ENCODE measurements around the gene PLAU. TPM values are rescaled to one million over a fixed set of nuclear protein-coding genes. Genes with fewer than 3 reads are reported as not detected.

PLAU gene
- total and polyA plus RNA-seq, 2 experiments from 2014 or later = 5.2 to 11.1 TPM

DNA sequence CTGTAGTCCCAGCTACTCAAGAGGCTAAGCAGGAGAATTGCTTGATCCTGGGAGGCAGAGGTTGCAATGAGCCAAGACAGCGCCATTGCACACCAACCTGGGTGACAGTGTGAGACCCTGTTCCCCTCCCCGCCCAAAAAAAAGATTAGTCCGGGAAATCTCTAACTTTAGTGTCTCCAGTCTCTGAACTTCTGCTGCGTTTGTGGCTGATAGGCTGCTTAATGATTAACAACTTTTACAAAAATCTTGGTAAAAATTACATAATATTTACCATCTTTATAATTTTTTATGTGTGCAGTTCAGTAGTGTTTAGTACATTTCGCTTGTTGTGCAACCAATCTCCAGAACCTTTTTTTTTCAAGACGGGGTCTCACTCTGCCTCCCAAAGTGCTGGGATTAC is 9.7 kb upstream of the PLAU start:
- no peaks in the 10 kb centered on the region for H3K79me2 ChIP-seq
- no peaks in the 10 kb centered on the region for H3K36me3 ChIP-seq (replicated peaks; ENCODE audit: insufficient read depth, low read depth)
- H3K4me3 ChIP-seq = no peak overlapping the region
- H2AFZ ChIP-seq = no peak overlapping the region
- H3K9me2 ChIP-seq (replicated peaks; ENCODE audit: insufficient read depth) = no peaks in the 10 kb centered on the region
- 61% methylated on average over 6 of the region's 6 CpGs for WGBS (ENCODE audit: low lambda C conversion rate, missing lambda C conversion rate)
- TF ChIP-seq EZH2 (IDR thresholded peaks at IDR 0.05; ENCODE audit: borderline replicate concordance) (no peak), EZH2phosphoT487 (IDR thresholded peaks at IDR 0.05; ENCODE audit: low read depth, severe bottlenecking, unreplicated experiment) (no peak)
- TF ChIP-seq, protein P1, sequence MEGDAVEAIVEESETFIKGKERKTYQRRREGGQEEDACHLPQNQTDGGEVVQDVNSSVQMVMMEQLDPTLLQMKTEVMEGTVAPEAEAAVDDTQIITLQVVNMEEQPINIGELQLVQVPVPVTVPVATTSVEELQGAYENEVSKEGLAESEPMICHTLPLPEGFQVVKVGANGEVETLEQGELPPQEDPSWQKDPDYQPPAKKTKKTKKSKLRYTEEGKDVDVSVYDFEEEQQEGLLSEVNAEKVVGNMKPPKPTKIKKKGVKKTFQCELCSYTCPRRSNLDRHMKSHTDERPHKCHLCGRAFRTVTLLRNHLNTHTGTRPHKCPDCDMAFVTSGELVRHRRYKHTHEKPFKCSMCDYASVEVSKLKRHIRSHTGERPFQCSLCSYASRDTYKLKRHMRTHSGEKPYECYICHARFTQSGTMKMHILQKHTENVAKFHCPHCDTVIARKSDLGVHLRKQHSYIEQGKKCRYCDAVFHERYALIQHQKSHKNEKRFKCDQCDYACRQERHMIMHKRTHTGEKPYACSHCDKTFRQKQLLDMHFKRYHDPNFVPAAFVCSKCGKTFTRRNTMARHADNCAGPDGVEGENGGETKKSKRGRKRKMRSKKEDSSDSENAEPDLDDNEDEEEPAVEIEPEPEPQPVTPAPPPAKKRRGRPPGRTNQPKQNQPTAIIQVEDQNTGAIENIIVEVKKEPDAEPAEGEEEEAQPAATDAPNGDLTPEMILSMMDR (IDR thresholded peaks at IDR 0.05; ENCODE audit: poor library complexity) = no peak
- no peaks in the 10 kb centered on the region for H4K20me1 ChIP-seq (ENCODE audit: insufficient read depth, poor library complexity, severe bottlenecking)
- DNase-seq (ENCODE audit: low spot score) = no peak
- no peak overlapping the region for H3K27ac ChIP-seq
- no peaks in the 10 kb centered on the region for H3K27me3 ChIP-seq
- peaks cover 8% of the 10 kb centered on the region for H3K4me1 ChIP-seq (ENCODE audit: insufficient read depth)
- H3K9me3 ChIP-seq (ENCODE audit: low read depth) = no peaks in the 10 kb centered on the region
- H3K4me2 ChIP-seq = peak overlapping the region; percentile 0

DNA sequence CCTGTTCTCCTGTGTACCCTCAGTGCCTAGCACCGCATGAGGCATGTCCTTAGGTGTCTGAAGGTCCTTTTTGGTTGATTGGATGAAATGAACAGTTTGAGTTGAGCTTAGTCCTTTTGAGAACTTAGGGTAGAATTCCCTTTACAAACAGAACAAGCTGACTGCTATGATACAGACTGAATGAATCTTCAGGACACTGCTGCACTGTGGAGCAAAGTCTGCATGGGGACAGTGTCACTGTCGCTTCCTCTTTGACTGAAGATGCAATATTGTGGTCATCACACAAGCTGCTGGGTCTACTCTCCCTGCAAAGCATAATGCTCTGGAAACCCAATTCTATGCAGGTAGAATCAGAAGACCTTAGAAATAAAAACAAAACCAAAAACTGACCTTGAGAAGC is 8.6 kb upstream of the PLAU start:
- H3K9me2 ChIP-seq (replicated peaks; ENCODE audit: insufficient read depth) = no peaks in the 10 kb centered on the region
- no peak overlapping the region for H3K4me2 ChIP-seq
- H3K27ac ChIP-seq = no peak overlapping the region
- no peaks in the 10 kb centered on the region for H3K79me2 ChIP-seq
- no peak overlapping the region for H3K4me3 ChIP-seq
- no peak overlapping the region for H2AFZ ChIP-seq
- peaks cover 17% of the 10 kb centered on the region for H3K4me1 ChIP-seq (ENCODE audit: insufficient read depth)
- no peaks in the 10 kb centered on the region for H3K9me3 ChIP-seq (ENCODE audit: low read depth)
- no peaks in the 10 kb centered on the region for H3K27me3 ChIP-seq
- DNase-seq (ENCODE audit: low spot score) = no peak
- TF ChIP-seq EZH2 (IDR thresholded peaks at IDR 0.05; ENCODE audit: borderline replicate concordance) (no peak), EZH2phosphoT487 (IDR thresholded peaks at IDR 0.05; ENCODE audit: low read depth, severe bottlenecking, unreplicated experiment) (no peak)
- TF ChIP-seq, protein P1 (IDR thresholded peaks at IDR 0.05; ENCODE audit: poor library complexity) = no peak
- no peaks in the 10 kb centered on the region for H4K20me1 ChIP-seq (ENCODE audit: insufficient read depth, poor library complexity, severe bottlenecking)
- no peaks in the 10 kb centered on the region for H3K36me3 ChIP-seq (replicated peaks; ENCODE audit: insufficient read depth, low read depth)
- WGBS (ENCODE audit: low lambda C conversion rate, missing lambda C conversion rate) = 97% methylated on average over 2 of the region's 2 CpGs

DNA sequence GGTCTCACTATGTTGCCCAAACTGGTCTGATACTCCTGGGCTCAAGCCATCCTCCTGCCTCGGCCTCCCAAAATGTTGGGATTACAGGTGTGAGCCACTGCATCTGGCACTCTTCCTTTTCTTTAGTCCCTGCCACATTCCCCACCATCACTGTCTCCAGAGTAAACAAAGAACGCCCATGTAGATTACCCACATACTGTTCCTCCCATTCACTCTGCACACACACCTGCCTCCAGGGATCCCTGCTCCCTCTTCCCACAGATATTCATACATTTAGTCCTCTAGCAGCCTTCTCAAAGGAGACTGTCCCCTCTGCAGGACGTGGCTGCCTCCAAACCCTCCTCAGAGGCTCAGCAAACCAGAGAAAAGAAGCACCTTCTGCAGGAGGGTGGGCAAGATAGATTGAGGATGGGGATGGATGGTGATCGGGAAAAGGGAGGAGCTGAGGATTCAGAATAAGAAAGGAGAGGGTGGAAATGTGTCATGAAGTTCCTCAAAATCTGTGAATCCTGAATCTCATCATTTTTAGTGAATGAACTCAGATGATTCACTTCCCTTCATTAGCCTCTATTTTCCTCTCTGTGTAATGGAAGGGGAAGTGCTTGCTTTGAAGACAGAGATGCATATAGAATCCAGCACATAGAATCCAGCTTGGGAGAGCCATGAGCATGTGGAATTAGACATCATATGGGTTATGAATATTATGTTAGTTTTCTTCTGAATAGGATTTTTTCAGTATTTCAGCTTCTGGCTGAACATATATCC is 5.5 kb upstream of the PLAU start:
- H3K27me3 ChIP-seq = no peaks in the 10 kb centered on the region
- no peak overlapping the region for H3K27ac ChIP-seq
- no peaks in the 10 kb centered on the region for H4K20me1 ChIP-seq (ENCODE audit: insufficient read depth, poor library complexity, severe bottlenecking)
- H2AFZ ChIP-seq = no peak overlapping the region
- no peaks in the 10 kb centered on the region for H3K79me2 ChIP-seq
- DNase-seq (ENCODE audit: low spot score) = no peak
- H3K4me2 ChIP-seq = no peak overlapping the region
- H3K4me3 ChIP-seq = no peak overlapping the region
- no peaks in the 10 kb centered on the region for H3K9me2 ChIP-seq (replicated peaks; ENCODE audit: insufficient read depth)
- TF ChIP-seq EZH2phosphoT487 (IDR thresholded peaks at IDR 0.05; ENCODE audit: low read depth, severe bottlenecking, unreplicated experiment) = no peak
- TF ChIP-seq EZH2 (IDR thresholded peaks at IDR 0.05; ENCODE audit: borderline replicate concordance) = no peak
- TF ChIP-seq, protein P1 (IDR thresholded peaks at IDR 0.05; ENCODE audit: poor library complexity) = no peak
- 79% methylated on average over 4 of the region's 4 CpGs for WGBS (ENCODE audit: low lambda C conversion rate, missing lambda C conversion rate)
- H3K36me3 ChIP-seq (replicated peaks; ENCODE audit: insufficient read depth, low read depth) = no peaks in the 10 kb centered on the region
- H3K9me3 ChIP-seq (ENCODE audit: low read depth) = no peaks in the 10 kb centered on the region
- peaks cover 41% of the 10 kb centered on the region for H3K4me1 ChIP-seq (ENCODE audit: insufficient read depth)

All from hepatocyte (in vitro differentiated cells).